T-helper 2 cell treated with Interferon-gamma antibody and Interleukin-4, amounts not matched to agents 5 μg/mL and 100 μg/mL, for 36 hours (primary cell): ENCODE results near the gene PRKCA.

Experiments
- DNase-seq: peaks from one replicate; pipeline ENCODE4 v3.0.0; 2021; ENCODE audit warnings: low spot score
- H3K27ac Mint-ChIP-seq: one replicate; pipeline ENCODE4 v1.8.0; 2021; ENCODE audit warnings: mild to moderate bottlenecking, mixed read lengths
- H3K27me3 Mint-ChIP-seq: one replicate; pipeline ENCODE4 v1.8.0; 2021; ENCODE audit warnings: low read depth, mixed read lengths
- H3K36me3 Mint-ChIP-seq: one replicate; pipeline ENCODE4 v1.8.0; 2021; ENCODE audit warnings: low read depth, mixed read lengths
- H3K4me1 Mint-ChIP-seq: one replicate; pipeline ENCODE4 v1.8.0; 2021; ENCODE audit warnings: low read depth, mixed read lengths
- H3K4me3 Mint-ChIP-seq: one replicate; pipeline ENCODE4 v1.8.0; 2022; ENCODE audit warnings: mild to moderate bottlenecking, moderate library complexity, mixed read lengths
- H3K9me3 Mint-ChIP-seq: one replicate; pipeline ENCODE4 v1.8.0; 2021; ENCODE audit warnings: mixed read lengths

Gene PRKCA

GRCh38 chr17:66787914-66788313 is 485.5 kb downstream of the PRKCA start:
- no peak for DNase-seq
- Mint-ChIP-seq H3K27me3 (no peaks in the 10 kb centered on the region), H3K4me1 (peaks cover 3% of the 10 kb centered on the region), H3K36me3 (peaks cover 45% of the 10 kb centered on the region), H3K27ac (no peak overlapping the region), H3K9me3 (no peaks in the 10 kb centered on the region), H3K4me3 (no peak overlapping the region)

GRCh38 chr17:66789093-66789492 is 486.7 kb downstream of the PRKCA start:
- H3K4me1 Mint-ChIP-seq: peaks cover 3% of the 10 kb centered on the region
- H3K27me3 Mint-ChIP-seq: no peaks in the 10 kb centered on the region
- DNase-seq: no peak
- peak overlapping the region; percentile 31 for H3K27ac Mint-ChIP-seq
- no peak overlapping the region for H3K4me3 Mint-ChIP-seq
- peaks cover 53% of the 10 kb centered on the region for H3K36me3 Mint-ChIP-seq
- no peaks in the 10 kb centered on the region for H3K9me3 Mint-ChIP-seq

GRCh38 chr17:66789961-66790437 is 487.6 kb downstream of the PRKCA start:
- DNase-seq: no peak
- Mint-ChIP-seq H3K36me3 (peaks cover 53% of the 10 kb centered on the region), H3K9me3 (no peaks in the 10 kb centered on the region), H3K27me3 (no peaks in the 10 kb centered on the region), H3K4me3 (no peak overlapping the region), H3K4me1 (peaks cover 3% of the 10 kb centered on the region), H3K27ac (no peak overlapping the region)

GRCh38 chr17:66790501-66791061 is 488.2 kb downstream of the PRKCA start:
- Mint-ChIP-seq H3K27me3 (no peaks in the 10 kb centered on the region), H3K36me3 (peaks cover 54% of the 10 kb centered on the region), H3K27ac (peak overlapping the region; percentile 26), H3K4me3 (no peak overlapping the region), H3K4me1 (peaks cover 3% of the 10 kb centered on the region), H3K9me3 (no peaks in the 10 kb centered on the region)
- DNase-seq: no peak

- H3K9me3 Mint-ChIP-seq: no peaks in the 10 kb centered on the region
- H3K27ac Mint-ChIP-seq: peak overlapping the region; percentile 21
- no peak overlapping the region for H3K4me3 Mint-ChIP-seq
- H3K4me1 Mint-ChIP-seq: peaks cover 3% of the 10 kb centered on the region
- no peak for DNase-seq
- H3K27me3 Mint-ChIP-seq: no peaks in the 10 kb centered on the region
- H3K36me3 Mint-ChIP-seq: peaks cover 62% of the 10 kb centered on the region
These were observed 488.9 kb downstream of the PRKCA start for GRCh38 chr17:66791347-66791746.

GRCh38 chr17:66793814-66794213 is 491.4 kb downstream of the PRKCA start:
- H3K27me3 Mint-ChIP-seq: no peaks in the 10 kb centered on the region
- H3K4me1 Mint-ChIP-seq: peaks cover 3% of the 10 kb centered on the region
- H3K27ac Mint-ChIP-seq: no peak overlapping the region
- no peak overlapping the region for H3K4me3 Mint-ChIP-seq
- DNase-seq: no peak
- peaks cover 60% of the 10 kb centered on the region for H3K36me3 Mint-ChIP-seq
- H3K9me3 Mint-ChIP-seq: no peaks in the 10 kb centered on the region

- no peak overlapping the region for H3K4me3 Mint-ChIP-seq
- peaks cover 3% of the 10 kb centered on the region for H3K4me1 Mint-ChIP-seq
- peaks cover 60% of the 10 kb centered on the region for H3K36me3 Mint-ChIP-seq
- DNase-seq: no peak
- H3K27ac Mint-ChIP-seq: no peak overlapping the region
- no peaks in the 10 kb centered on the region for H3K9me3 Mint-ChIP-seq
- H3K27me3 Mint-ChIP-seq: no peaks in the 10 kb centered on the region
These were observed 493.1 kb downstream of the PRKCA start for GRCh38 chr17:66795486-66795885.

- no peaks in the 10 kb centered on the region for H3K27me3 Mint-ChIP-seq
- no peak overlapping the region for H3K27ac Mint-ChIP-seq
- DNase-seq: no peak
These were observed 497.6 kb downstream of the PRKCA start for GRCh38 chr17:66799849-66800537.

GRCh38 chr17:66803474-66803951 is 501.1 kb downstream of the PRKCA start:
- Mint-ChIP-seq H3K27me3 (no peaks in the 10 kb centered on the region), H3K27ac (no peak overlapping the region), H3K9me3 (no peaks in the 10 kb centered on the region), H3K4me1 (peaks cover 6% of the 10 kb centered on the region), H3K4me3 (no peak overlapping the region), H3K36me3 (peaks cover 30% of the 10 kb centered on the region)
- DNase-seq: no peak

More at GRCh38 chr17:66799849-66800537, 497.6 kb downstream of the PRKCA start:
- Mint-ChIP-seq H3K4me1 (no peaks in the 10 kb centered on the region), H3K4me3 (no peak overlapping the region), H3K36me3 (peaks cover 52% of the 10 kb centered on the region), H3K9me3 (no peaks in the 10 kb centered on the region)

- DNase-seq: no peak
- no peaks in the 10 kb centered on the region for H3K27me3 Mint-ChIP-seq
- peaks cover 6% of the 10 kb centered on the region for H3K4me1 Mint-ChIP-seq
- peaks cover 25% of the 10 kb centered on the region for H3K36me3 Mint-ChIP-seq
- no peaks in the 10 kb centered on the region for H3K9me3 Mint-ChIP-seq
- no peak overlapping the region for H3K27ac Mint-ChIP-seq
- H3K4me3 Mint-ChIP-seq: no peak overlapping the region
These were observed 503.2 kb downstream of the PRKCA start for GRCh38 chr17:66805567-66805966.

GRCh38 chr17:66807182-66807581 is 504.8 kb downstream of the PRKCA start:
- Mint-ChIP-seq H3K27ac (no peak overlapping the region), H3K4me3 (no peak overlapping the region), H3K36me3 (peaks cover 19% of the 10 kb centered on the region), H3K27me3 (no peaks in the 10 kb centered on the region), H3K9me3 (no peaks in the 10 kb centered on the region), H3K4me1 (peaks cover 6% of the 10 kb centered on the region)
- no peak for DNase-seq

- Mint-ChIP-seq H3K36me3 (peaks cover 12% of the 10 kb centered on the region), H3K9me3 (no peaks in the 10 kb centered on the region), H3K4me3 (no peak overlapping the region), H3K27me3 (peaks cover 3% of the 10 kb centered on the region), H3K27ac (no peak overlapping the region), H3K4me1 (peaks cover 6% of the 10 kb centered on the region)
- no peak for DNase-seq
These were observed 507.0 kb downstream of the PRKCA start for GRCh38 chr17:66809408-66809807.

- no peaks in the 10 kb centered on the region for H3K9me3 Mint-ChIP-seq
- H3K4me1 Mint-ChIP-seq: peaks cover 6% of the 10 kb centered on the region
- H3K27ac Mint-ChIP-seq: no peak overlapping the region
- peaks cover 5% of the 10 kb centered on the region for H3K27me3 Mint-ChIP-seq
- H3K36me3 Mint-ChIP-seq: peaks cover 7% of the 10 kb centered on the region
- no peak overlapping the region for H3K4me3 Mint-ChIP-seq
- DNase-seq: no peak
These were observed 508.7 kb downstream of the PRKCA start for GRCh38 chr17:66810951-66811682.

- peaks cover 6% of the 10 kb centered on the region for H3K4me1 Mint-ChIP-seq
- no peak for DNase-seq
- H3K27me3 Mint-ChIP-seq: peaks cover 5% of the 10 kb centered on the region
- H3K36me3 Mint-ChIP-seq: peaks cover 4% of the 10 kb centered on the region
- H3K4me3 Mint-ChIP-seq: no peak overlapping the region
- H3K9me3 Mint-ChIP-seq: no peaks in the 10 kb centered on the region
- H3K27ac Mint-ChIP-seq: no peak overlapping the region
These were observed 509.3 kb downstream of the PRKCA start for GRCh38 chr17:66811683-66812054.
